Measurements from ENCODE around the gene PCMTD2.

DNA sequence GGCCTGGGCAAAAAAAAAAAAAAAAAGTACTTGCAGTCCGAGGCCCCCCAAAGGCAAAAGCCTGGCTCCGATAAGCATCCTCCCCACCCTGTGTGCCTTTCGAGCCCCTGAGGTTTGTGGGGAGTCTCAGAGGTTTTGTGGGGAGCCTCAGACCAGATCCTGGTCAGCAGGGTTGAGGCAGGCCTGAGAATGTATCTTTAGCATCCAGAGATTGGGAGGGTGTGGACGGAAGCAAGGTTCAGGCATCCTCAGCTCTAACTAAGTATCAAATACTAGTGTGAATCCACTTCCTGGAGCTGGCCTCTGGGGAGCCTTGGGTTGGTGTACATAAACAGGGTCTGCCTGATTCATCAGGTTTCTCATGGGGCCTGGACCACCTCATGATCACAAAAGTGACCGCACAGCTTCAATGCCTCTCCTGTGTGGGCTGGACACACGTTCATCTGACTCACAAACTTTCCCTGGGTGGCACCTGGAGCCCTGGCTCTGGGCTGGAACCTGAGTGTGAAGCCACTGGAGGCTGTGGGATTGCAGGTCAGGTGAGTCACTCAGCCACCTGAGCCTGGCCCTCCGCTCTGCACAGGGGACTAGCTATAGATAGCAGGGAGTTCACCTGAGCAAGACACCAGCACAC, 24.4 kb downstream of the PCMTD2 start:
- TF ChIP-seq, protein P1, sequence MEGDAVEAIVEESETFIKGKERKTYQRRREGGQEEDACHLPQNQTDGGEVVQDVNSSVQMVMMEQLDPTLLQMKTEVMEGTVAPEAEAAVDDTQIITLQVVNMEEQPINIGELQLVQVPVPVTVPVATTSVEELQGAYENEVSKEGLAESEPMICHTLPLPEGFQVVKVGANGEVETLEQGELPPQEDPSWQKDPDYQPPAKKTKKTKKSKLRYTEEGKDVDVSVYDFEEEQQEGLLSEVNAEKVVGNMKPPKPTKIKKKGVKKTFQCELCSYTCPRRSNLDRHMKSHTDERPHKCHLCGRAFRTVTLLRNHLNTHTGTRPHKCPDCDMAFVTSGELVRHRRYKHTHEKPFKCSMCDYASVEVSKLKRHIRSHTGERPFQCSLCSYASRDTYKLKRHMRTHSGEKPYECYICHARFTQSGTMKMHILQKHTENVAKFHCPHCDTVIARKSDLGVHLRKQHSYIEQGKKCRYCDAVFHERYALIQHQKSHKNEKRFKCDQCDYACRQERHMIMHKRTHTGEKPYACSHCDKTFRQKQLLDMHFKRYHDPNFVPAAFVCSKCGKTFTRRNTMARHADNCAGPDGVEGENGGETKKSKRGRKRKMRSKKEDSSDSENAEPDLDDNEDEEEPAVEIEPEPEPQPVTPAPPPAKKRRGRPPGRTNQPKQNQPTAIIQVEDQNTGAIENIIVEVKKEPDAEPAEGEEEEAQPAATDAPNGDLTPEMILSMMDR (IDR thresholded peaks at IDR 0.05) = no peak
- no peak for TF ChIP-seq POLR2A (IDR thresholded peaks at IDR 0.05)
